Astrocyte (in vitro differentiated cells and primary cell): Measurements from ENCODE around the gene RHO. TPM values are rescaled to one million over a fixed set of nuclear protein-coding genes. Genes with fewer than 3 reads are reported as not detected.

Experiments used
- DNase-seq: peaks from one replicate; pipeline ENCODE4 v3.0.0-alpha.2; 2010; ENCODE audit warnings: low read depth
- FAIRE-seq: peaks from 2 replicates; lab custom pipeline; 2011; peaks lifted over from hg19 to GRCh38; lab: Jason Lieb, UNC
- H2AFZ ChIP-seq: 2 replicates; pipeline ENCODE4 v1.6.0; 2012; ENCODE audit warnings: low read depth, low read length, inconsistent platforms
- H3K27ac ChIP-seq: 2 replicates; pipeline ENCODE4 v1.5.1; 2011; ENCODE audit warnings: low read depth, low read length, inconsistent platforms
- H3K27me3 ChIP-seq: 2 replicates; pipeline ENCODE4 v1.6.0; 2011; ENCODE audit warnings: low read length, inconsistent platforms; ENCODE audit not compliant: insufficient read depth
- H3K36me3 ChIP-seq: 2 replicates; pipeline ENCODE4 v1.5.1; 2011; ENCODE audit warnings: low read length, inconsistent platforms; ENCODE audit not compliant: insufficient read depth
- H3K4me1 ChIP-seq: 2 replicates; pipeline ENCODE4 v1.5.1; 2011; ENCODE audit warnings: low read length, inconsistent platforms; ENCODE audit not compliant: insufficient read depth
- H3K4me2 ChIP-seq: 2 replicates; pipeline ENCODE4 v1.6.0; 2012; ENCODE audit warnings: low read length, inconsistent platforms
- H3K4me3 ChIP-seq: 2 replicates; pipeline ENCODE4 v1.5.1; 2011; ENCODE audit warnings: low read depth, mild to moderate bottlenecking, low read length, inconsistent platforms; ENCODE audit not compliant: insufficient read depth
- H3K79me2 ChIP-seq: 2 replicates; pipeline ENCODE4 v1.6.0; 2012; ENCODE audit warnings: mild to moderate bottlenecking, low read length, inconsistent platforms; ENCODE audit not compliant: insufficient read depth
- H3K9ac ChIP-seq: 2 replicates; pipeline ENCODE4 v1.6.0; 2012; ENCODE audit warnings: mild to moderate bottlenecking, low read length, inconsistent platforms
- H3K9me3 ChIP-seq: 2 replicates; pipeline ENCODE4 v1.5.1; 2012; ENCODE audit warnings: low read depth, mild to moderate bottlenecking, low read length, inconsistent platforms; ENCODE audit not compliant: insufficient read depth
- H4K20me1 ChIP-seq: 2 replicates; pipeline ENCODE4 v1.6.0; 2012; ENCODE audit warnings: low read length, inconsistent platforms; ENCODE audit not compliant: insufficient read depth
- H3K27ac Mint-ChIP-seq: one replicate; pipeline ENCODE4 v1.8.0; 2021; ENCODE audit warnings: mild to moderate bottlenecking, mixed read lengths; ENCODE audit not compliant: unreplicated experiment
- H3K27me3 Mint-ChIP-seq: one replicate; pipeline ENCODE4 v1.8.0; 2021; ENCODE audit warnings: low read depth, mixed read lengths; ENCODE audit not compliant: unreplicated experiment
- H3K36me3 Mint-ChIP-seq: one replicate; pipeline ENCODE4 v1.8.0; 2021; ENCODE audit warnings: low read depth, mixed read lengths; ENCODE audit not compliant: unreplicated experiment
- H3K4me1 Mint-ChIP-seq: one replicate; pipeline ENCODE4 v1.8.0; 2021; ENCODE audit warnings: low read depth, mixed read lengths; ENCODE audit not compliant: unreplicated experiment
- H3K4me3 Mint-ChIP-seq: one replicate; pipeline ENCODE4 v1.8.0; 2021; ENCODE audit warnings: mild to moderate bottlenecking, moderate library complexity, mixed read lengths; ENCODE audit not compliant: unreplicated experiment
- H3K9me3 Mint-ChIP-seq: one replicate; pipeline ENCODE4 v1.8.0; 2021; ENCODE audit warnings: mild to moderate bottlenecking, mixed read lengths; ENCODE audit not compliant: unreplicated experiment
- CTCF ChIP-seq: IDR thresholded peaks from 2 replicates; pipeline ENCODE4 v1.5.1; 2011; ENCODE audit warnings: low read depth, mild to moderate bottlenecking, inconsistent platforms, low read length, moderate library complexity; ENCODE audit not compliant: insufficient read depth
- EZH2 ChIP-seq: IDR thresholded peaks from 2 replicates; pipeline ENCODE4 v1.6.1; 2012; ENCODE audit warnings: mild to moderate bottlenecking, low read length, inconsistent platforms; ENCODE audit not compliant: insufficient read depth
- total RNA-seq: library from RNA; stranded (reverse); gene quantifications from 2 replicates; pipeline ENCODE4 v1.2.1, GENCODE V29; 2021

Gene RHO
- total RNA-seq, 1 donor from 2014 or later, result not detected

GRCh38 chr3:129571605-129572547 is 43.4 kb downstream of the RHO start:
- H3K9me3 Mint-ChIP-seq, result no peaks in the 10 kb centered on the region
- Histone ChIP-seq H3K27me3 (no peaks in the 10 kb centered on the region), H3K9me3 (no peaks in the 10 kb centered on the region), H3K4me2 (no peak overlapping the region), H3K4me3 (no peak overlapping the region), H3K4me1 (no peaks in the 10 kb centered on the region), H2AFZ (no peak overlapping the region), H4K20me1 (no peaks in the 10 kb centered on the region), H3K79me2 (no peaks in the 10 kb centered on the region), H3K36me3 (peaks cover 4% of the 10 kb centered on the region), H3K9ac (no peak overlapping the region), H3K27ac (no peak overlapping the region)
- H3K27ac Mint-ChIP-seq, result no peak overlapping the region
- H3K27me3 Mint-ChIP-seq, result no peaks in the 10 kb centered on the region
- no peak for TF ChIP-seq CTCF
- FAIRE-seq, result no peak
- no peaks in the 10 kb centered on the region for H3K4me1 Mint-ChIP-seq
- peaks cover 8% of the 10 kb centered on the region for H3K36me3 Mint-ChIP-seq
- peak overlapping the region; percentile 4 for H3K4me3 Mint-ChIP-seq
- DNase-seq, result no peak

DNA sequence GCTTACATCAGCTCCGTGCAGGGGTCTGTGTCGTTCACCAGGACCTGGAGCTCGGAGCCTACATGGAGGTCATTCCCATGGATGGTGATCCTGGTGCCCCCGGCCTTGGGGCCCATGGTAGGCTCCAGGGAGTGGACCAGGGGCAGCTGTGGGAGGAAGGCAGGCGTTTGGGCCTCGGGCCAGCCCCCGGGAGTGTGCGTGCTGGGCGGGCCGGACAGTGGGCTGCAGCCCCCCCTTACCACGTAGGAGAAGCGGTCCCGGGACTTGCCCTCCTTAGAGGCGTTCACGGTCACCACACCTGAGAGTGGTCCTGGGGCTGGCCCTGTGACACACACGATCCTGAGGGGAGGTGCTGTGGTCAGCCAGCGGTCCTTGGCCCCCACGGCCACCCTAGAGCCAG is 44.2 kb downstream of the RHO start:
- DNase-seq (no peak), FAIRE-seq (no peak)
- no peak overlapping the region for H3K27ac Mint-ChIP-seq
- no peaks in the 10 kb centered on the region for H3K27me3 Mint-ChIP-seq
- no peaks in the 10 kb centered on the region for H3K79me2 ChIP-seq
- no peak overlapping the region for H3K4me2 ChIP-seq
- no peak overlapping the region for H3K9ac ChIP-seq
- H3K36me3 Mint-ChIP-seq, result peaks cover 8% of the 10 kb centered on the region
- no peaks in the 10 kb centered on the region for H3K4me1 ChIP-seq
- no peak overlapping the region for H3K4me3 ChIP-seq
- H4K20me1 ChIP-seq, result no peaks in the 10 kb centered on the region
- H3K9me3 Mint-ChIP-seq, result no peaks in the 10 kb centered on the region
- H3K4me1 Mint-ChIP-seq, result no peaks in the 10 kb centered on the region
- H3K27me3 ChIP-seq, result no peaks in the 10 kb centered on the region
- no peak overlapping the region for H2AFZ ChIP-seq
- H3K36me3 ChIP-seq, result peaks cover 4% of the 10 kb centered on the region
- no peak for TF ChIP-seq EZH2
- no peak for TF ChIP-seq CTCF
- H3K27ac ChIP-seq, result no peak overlapping the region
- no peak overlapping the region for H3K4me3 Mint-ChIP-seq
- no peaks in the 10 kb centered on the region for H3K9me3 ChIP-seq

DNA sequence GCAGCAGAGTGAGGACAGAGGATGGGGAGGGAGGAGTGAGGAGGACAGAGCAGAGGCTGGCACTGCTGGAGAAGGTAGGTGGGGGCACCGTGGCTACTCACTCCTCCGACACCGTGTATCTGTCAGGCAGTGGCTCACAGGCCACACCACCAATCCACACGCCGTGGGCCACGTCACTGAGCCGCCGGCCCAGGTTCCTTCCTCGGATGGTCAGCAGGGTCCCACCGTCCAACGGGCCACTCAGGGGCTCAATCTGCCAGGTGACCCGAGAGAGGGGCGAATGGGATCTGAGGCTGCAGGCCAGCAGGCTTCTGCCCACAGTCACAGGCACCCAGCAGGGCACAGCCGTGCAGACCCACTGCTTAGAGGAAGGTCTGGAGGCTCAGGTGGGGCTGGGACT is 45.1 kb downstream of the RHO start:
- no peak for DNase-seq
- no peak overlapping the region for H3K4me3 Mint-ChIP-seq
- Histone ChIP-seq H4K20me1 (no peaks in the 10 kb centered on the region), H3K9ac (no peak overlapping the region), H3K4me2 (no peak overlapping the region), H3K36me3 (peaks cover 4% of the 10 kb centered on the region), H3K9me3 (no peaks in the 10 kb centered on the region), H2AFZ (no peak overlapping the region), H3K79me2 (no peaks in the 10 kb centered on the region), H3K27ac (no peak overlapping the region), H3K4me1 (no peaks in the 10 kb centered on the region), H3K27me3 (no peaks in the 10 kb centered on the region), H3K4me3 (no peak overlapping the region)
- no peaks in the 10 kb centered on the region for H3K9me3 Mint-ChIP-seq
- FAIRE-seq, result no peak
- no peaks in the 10 kb centered on the region for H3K27me3 Mint-ChIP-seq
- H3K36me3 Mint-ChIP-seq, result peaks cover 8% of the 10 kb centered on the region
- TF ChIP-seq EZH2 (no peak), CTCF (no peak)
- no peak overlapping the region for H3K27ac Mint-ChIP-seq
- H3K4me1 Mint-ChIP-seq, result no peaks in the 10 kb centered on the region
